ENCODE results near the gene CRTC1. TPM values are rescaled to one million over a fixed set of nuclear protein-coding genes. Genes with fewer than 3 reads are reported as not detected.

The CRTC1 gene
- total RNA-seq, 2 experiments from 2014 or later = 5.3 to 9.7 TPM

DNA sequence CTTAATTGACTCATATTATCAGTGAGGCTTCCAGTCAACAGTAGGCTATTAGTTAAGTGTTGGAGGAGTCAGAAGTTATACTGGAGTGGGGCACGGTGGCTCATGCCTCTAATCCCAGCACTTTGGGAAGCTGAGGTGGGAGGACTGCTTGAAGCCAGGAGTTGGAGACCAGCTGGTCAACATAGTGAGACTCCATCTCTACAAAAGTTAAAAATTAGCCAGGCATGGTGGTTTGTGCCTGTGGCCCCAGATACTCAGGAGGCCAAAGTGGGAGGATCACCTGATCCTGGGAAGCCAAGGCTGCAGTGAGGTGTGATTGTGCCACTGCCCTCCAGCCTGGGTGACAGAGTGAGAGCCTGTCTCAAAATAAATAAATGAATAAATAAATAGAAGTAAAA is 54.5 kb downstream of the CRTC1 start:
- H3K4me3 Mint-ChIP-seq = no peak overlapping the region
- intact Hi-C loops (cut with DNase I, micrococcal nuclease) = no loop called here
- no peak overlapping the region for H3K27ac Mint-ChIP-seq
- ATAC-seq (no peak), DNase-seq (no peak)
- H3K4me1 Mint-ChIP-seq = no peaks in the 10 kb centered on the region
- no peaks in the 10 kb centered on the region for H3K36me3 Mint-ChIP-seq (ENCODE audit: low read depth)
- ChIA-PET POLR2A (no interaction called here), CTCF (no interaction called here)
- no peaks in the 10 kb centered on the region for H3K9me3 Mint-ChIP-seq (ENCODE audit: low read depth)
- H3K27me3 Mint-ChIP-seq = no peaks in the 10 kb centered on the region

- intact Hi-C loops (cut with DNase I, micrococcal nuclease) = no loop called here
- ChIA-PET CTCF (no interaction called here), POLR2A (no interaction called here)
- Mint-ChIP-seq H3K27me3 (no peaks in the 10 kb centered on the region), H3K4me3 (no peak overlapping the region), H3K36me3 (ENCODE audit: low read depth) (no peaks in the 10 kb centered on the region), H3K4me1 (no peaks in the 10 kb centered on the region), H3K9me3 (ENCODE audit: low read depth) (no peaks in the 10 kb centered on the region), H3K27ac (no peak overlapping the region)
- ATAC-seq = no peak
- DNase-seq = no peak
Observed at GRCh38 chr19:18738961-18739690, 55.6 kb downstream of the CRTC1 start.

- no peak overlapping the region for H3K4me3 Mint-ChIP-seq
- ChIA-PET POLR2A (no interaction called here), CTCF (interaction anchor here (0.6 kb wide), 1 partner anchor 106 kb away, joined by 3 read pairs; no protein-coding TSS in a partner anchor)
- no peaks in the 10 kb centered on the region for H3K9me3 Mint-ChIP-seq (ENCODE audit: low read depth)
- DNase-seq (no peak), ATAC-seq (no peak)
- no peaks in the 10 kb centered on the region for H3K4me1 Mint-ChIP-seq
- no peak overlapping the region for H3K27ac Mint-ChIP-seq
- intact Hi-C loops (cut with DNase I, micrococcal nuclease) = no loop called here
- H3K36me3 Mint-ChIP-seq (ENCODE audit: low read depth) = no peaks in the 10 kb centered on the region
- no peaks in the 10 kb centered on the region for H3K27me3 Mint-ChIP-seq
Observed at GRCh38 chr19:18741124-18742121, 57.9 kb downstream of the CRTC1 start.

GRCh38 chr19:18742324-18742723 is 58.8 kb downstream of the CRTC1 start:
- Mint-ChIP-seq H3K9me3 (ENCODE audit: low read depth) (no peaks in the 10 kb centered on the region), H3K27me3 (no peaks in the 10 kb centered on the region), H3K27ac (no peak overlapping the region), H3K4me3 (no peak overlapping the region), H3K4me1 (no peaks in the 10 kb centered on the region), H3K36me3 (ENCODE audit: low read depth) (no peaks in the 10 kb centered on the region)
- ATAC-seq (no peak), DNase-seq (no peak)
- CTCF ChIA-PET = no interaction called here
- intact Hi-C loops (cut with DNase I, micrococcal nuclease) = no loop called here
- POLR2A ChIA-PET = no interaction called here

GRCh38 chr19:18742838-18743783 is 59.6 kb downstream of the CRTC1 start:
- no peaks in the 10 kb centered on the region for H3K36me3 Mint-ChIP-seq (ENCODE audit: low read depth)
- no peak overlapping the region for H3K4me3 Mint-ChIP-seq
- DNase-seq (no peak), ATAC-seq (no peak)
- no peak overlapping the region for H3K27ac Mint-ChIP-seq
- no peaks in the 10 kb centered on the region for H3K4me1 Mint-ChIP-seq
- H3K27me3 Mint-ChIP-seq = no peaks in the 10 kb centered on the region
- no peaks in the 10 kb centered on the region for H3K9me3 Mint-ChIP-seq (ENCODE audit: low read depth)
- ChIA-PET CTCF (interaction anchor here (0.6 kb wide), 1 partner anchor 490 kb away, joined by 3 read pairs; no protein-coding TSS in a partner anchor), POLR2A (no interaction called here)
- intact Hi-C loops (cut with DNase I, micrococcal nuclease) = no loop called here

- intact Hi-C loops (cut with DNase I, micrococcal nuclease) = no loop called here
- no peak for ATAC-seq
Observed at GRCh38 chr19:18743784-18744418, 60.4 kb downstream of the CRTC1 start.

DNA sequence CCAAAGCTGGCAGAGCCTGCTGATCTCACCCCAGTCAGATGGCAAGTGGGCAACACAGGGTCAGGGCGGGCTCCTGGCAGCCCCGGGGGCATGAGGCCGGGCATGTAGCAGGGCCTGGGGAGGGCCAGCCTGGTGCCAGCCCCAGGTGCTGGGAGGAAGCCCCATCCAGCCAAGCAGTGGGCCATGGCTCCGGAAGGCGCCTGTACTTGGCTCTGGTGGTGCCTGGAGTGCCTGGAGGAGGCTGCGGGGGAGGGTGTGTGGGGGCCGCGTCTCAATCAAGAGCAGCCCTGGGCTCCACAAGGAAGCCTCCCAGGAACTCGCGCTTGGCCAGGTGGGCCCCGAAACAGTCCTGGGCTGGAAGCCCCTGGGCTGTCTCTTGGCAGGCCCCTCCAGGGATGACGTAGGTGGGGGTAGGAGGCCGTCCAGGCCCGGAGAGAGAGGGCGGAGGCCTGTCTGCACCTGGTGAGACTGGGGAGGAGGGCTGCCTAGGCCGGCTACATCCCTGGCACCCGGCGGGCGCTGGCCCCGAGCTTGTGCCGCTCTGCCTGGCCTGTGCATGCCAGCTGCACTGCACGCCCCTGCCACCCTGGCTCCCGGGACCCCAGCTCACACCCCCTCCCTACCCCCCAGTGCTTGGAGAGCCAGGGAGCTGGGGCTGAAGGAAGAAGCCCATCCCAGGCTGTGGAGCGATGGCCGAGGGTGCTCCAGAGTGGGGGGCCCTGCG is 61.7 kb downstream of the CRTC1 start:
- POLR2A ChIA-PET = no interaction called here
- Mint-ChIP-seq H3K27ac (no peak overlapping the region), H3K9me3 (ENCODE audit: low read depth) (no peaks in the 10 kb centered on the region), H3K27me3 (no peaks in the 10 kb centered on the region), H3K4me3 (no peak overlapping the region), H3K4me1 (no peaks in the 10 kb centered on the region), H3K36me3 (ENCODE audit: low read depth) (no peaks in the 10 kb centered on the region)
- ATAC-seq (no peak), DNase-seq (no peak)
- intact Hi-C loops (cut with DNase I, micrococcal nuclease) = no loop called here
- CTCF ChIA-PET = no interaction called here

More at GRCh38 chr19:18743784-18744418, 60.4 kb downstream of the CRTC1 start:
- H3K27ac Mint-ChIP-seq = no peak overlapping the region
- POLR2A ChIA-PET = no interaction called here
- H3K4me3 Mint-ChIP-seq = no peak overlapping the region
- CTCF ChIA-PET = no interaction called here
- H3K36me3 Mint-ChIP-seq (ENCODE audit: low read depth) = no peaks in the 10 kb centered on the region
- H3K4me1 Mint-ChIP-seq = no peaks in the 10 kb centered on the region
- no peaks in the 10 kb centered on the region for H3K9me3 Mint-ChIP-seq (ENCODE audit: low read depth)
- no peaks in the 10 kb centered on the region for H3K27me3 Mint-ChIP-seq
- DNase-seq = no peak

GRCh38 chr19:18745931-18746330 is 62.5 kb downstream of the CRTC1 start:
- Mint-ChIP-seq H3K27ac (no peak overlapping the region), H3K4me1 (no peaks in the 10 kb centered on the region), H3K27me3 (no peaks in the 10 kb centered on the region), H3K9me3 (ENCODE audit: low read depth) (no peaks in the 10 kb centered on the region), H3K4me3 (no peak overlapping the region), H3K36me3 (ENCODE audit: low read depth) (peaks cover 3% of the 10 kb centered on the region)
- intact Hi-C loops (cut with DNase I, micrococcal nuclease) = no loop called here
- no peak for DNase-seq
- ChIA-PET CTCF (no interaction called here), POLR2A (no interaction called here)
- no peak for ATAC-seq

GRCh38 chr19:18746401-18747325 is 63.2 kb downstream of the CRTC1 start:
- intact Hi-C loops (cut with DNase I, micrococcal nuclease) = no loop called here
- no peaks in the 10 kb centered on the region for H3K27me3 Mint-ChIP-seq
- no peak overlapping the region for H3K27ac Mint-ChIP-seq
- H3K4me3 Mint-ChIP-seq = no peak overlapping the region
- CTCF ChIA-PET = interaction anchor here (1.0 kb wide), 1 partner anchor 100 kb away, joined by 3 read pairs; no protein-coding TSS in a partner anchor
- H3K36me3 Mint-ChIP-seq (ENCODE audit: low read depth) = peaks cover 3% of the 10 kb centered on the region
- H3K9me3 Mint-ChIP-seq (ENCODE audit: low read depth) = no peaks in the 10 kb centered on the region
- no peaks in the 10 kb centered on the region for H3K4me1 Mint-ChIP-seq
- POLR2A ChIA-PET = no interaction called here
- ATAC-seq (no peak), DNase-seq (no peak)
